HG03060 (cell line): ENCODE data around the gene OPN3.
"Not testable (repeated sequence)": the region's sequence is repeated elsewhere in the genome, so short reads cannot be mapped to it uniquely, and the experiment has no call there.

Experiments used
- ATAC-seq: cut with Tn5 transposase; IDR thresholded peaks from one replicate; pipeline ENCODE4 v1.9.1; 2021; ENCODE audit warnings: low read depth, moderate number of reproducible peaks; ENCODE audit not compliant: unreplicated experiment

Gene OPN3

GRCh38 chr1:241640149-241640866 is at the start of gene OPN3, which contains the start of gene CHML:
Gene OPN3, minus strand, starts transcription at chr1:241640369. Its CDS starts 115 bp downstream, at chr1:241640254.
Gene CHML, minus strand, starts transcription at chr1:241640369. Its CDS starts 4,603 bp downstream, at chr1:241635766.
- peak; percentile 38 for ATAC-seq

GRCh38 chr1:241688940-241689368 is 48.8 kb upstream of the OPN3 start:
- ATAC-seq: no peak

- no peak for ATAC-seq
Observed at GRCh38 chr1:241684108-241684507, 43.9 kb upstream of the OPN3 start.

- ATAC-seq: no peak
Observed at GRCh38 chr1:241682921-241683320, 42.8 kb upstream of the OPN3 start.

- ATAC-seq: not testable (repeated sequence)
Observed at GRCh38 chr1:241681861-241682448, 41.8 kb upstream of the OPN3 start.

- ATAC-seq: no peak
Observed at GRCh38 chr1:241679961-241680360, 39.8 kb upstream of the OPN3 start.

- ATAC-seq: no peak
Observed at GRCh38 chr1:241679404-241679803, 39.2 kb upstream of the OPN3 start.

- no peak for ATAC-seq
Observed at GRCh38 chr1:241678536-241678935, 38.4 kb upstream of the OPN3 start.

- ATAC-seq: peak; percentile 71
Observed at GRCh38 chr1:241677201-241677600, 37.0 kb upstream of the OPN3 start.

- no peak for ATAC-seq
Observed at GRCh38 chr1:241675983-241676382, 35.8 kb upstream of the OPN3 start.

- ATAC-seq: no peak
Observed at GRCh38 chr1:241674805-241675384, 34.7 kb upstream of the OPN3 start.

- ATAC-seq: no peak
Observed at GRCh38 chr1:241672301-241672700, 32.1 kb upstream of the OPN3 start.

- no peak for ATAC-seq
Observed at GRCh38 chr1:241666419-241666818, 26.2 kb upstream of the OPN3 start.

- no peak for ATAC-seq
Observed at GRCh38 chr1:241660424-241660972, 20.3 kb upstream of the OPN3 start.

GRCh38 chr1:241659016-241659415 is 18.8 kb upstream of the OPN3 start:
- not testable (repeated sequence) for ATAC-seq

GRCh38 chr1:241658081-241658793 is 18.1 kb upstream of the OPN3 start:
- ATAC-seq: no peak

- no peak for ATAC-seq
Observed at GRCh38 chr1:241654641-241655040, 14.5 kb upstream of the OPN3 start.

GRCh38 chr1:241654019-241654418 is 13.8 kb upstream of the OPN3 start:
- ATAC-seq: no peak

GRCh38 chr1:241652012-241652411 is 11.8 kb upstream of the OPN3 start, which contains the start of gene WDR64:
Gene WDR64, plus strand, starts transcription at chr1:241652281. Its CDS starts 204 bp downstream, at chr1:241652485.
- no peak for ATAC-seq

GRCh38 chr1:241648159-241648558 is 8.0 kb upstream of the OPN3 start:
- ATAC-seq: no peak

GRCh38 chr1:241647658-241648057 is 7.5 kb upstream of the OPN3 start:
- no peak for ATAC-seq
